CD4-positive, CD25-positive, alpha-beta regulatory T cell (primary cell): ENCODE measurements around the gene CCDC93. TPM values are rescaled to one million over a fixed set of nuclear protein-coding genes. Genes with fewer than 3 reads are reported as not detected.
"Not testable (repeated sequence)": the region's sequence is repeated elsewhere in the genome, so short reads cannot be mapped to it uniquely, and the experiment has no call there.

Experiments used
- ATAC-seq, 2 donors: fragments of 150-1000 bp; cut with Tn5 transposase; one replicate each; pipeline ENCODE4 v1.10.0; 2021; ENCODE audit warnings: low read depth in 2 of 2, moderate number of reproducible peaks in 2 of 2, moderate library complexity in 1 of 2
- DNase-seq, 3 donors: peaks; one replicate each; pipeline versions ENCODE4 v3.0.0 to v3.0.0-alpha.2; 2012 to 2022; ENCODE audit warnings: mixed read lengths in 1 of 3
- H3K27ac ChIP-seq: one replicate; pipeline ENCODE4 v1.7.0; 2013; ENCODE audit warnings: mild to moderate bottlenecking, low read length; ENCODE audit not compliant: insufficient read depth, poor library complexity, severe bottlenecking
- H3K27me3 ChIP-seq: one replicate; pipeline ENCODE4 v1.7.0; 2013; ENCODE audit warnings: low read length; ENCODE audit not compliant: control insufficient read depth, insufficient read depth
- H3K36me3 ChIP-seq: one replicate; pipeline ENCODE4 v1.7.0; 2013; ENCODE audit warnings: mild to moderate bottlenecking, low read length, moderate library complexity; ENCODE audit not compliant: control insufficient read depth, insufficient read depth
- H3K4me1 ChIP-seq: 2 replicates; pipeline ENCODE4 v1.7.0; 2013; ENCODE audit warnings: mild to moderate bottlenecking, low read length; ENCODE audit not compliant: insufficient read depth, control insufficient read depth, poor library complexity, severe bottlenecking
- H3K4me3 ChIP-seq: one replicate; pipeline ENCODE4 v1.7.0; 2013; ENCODE audit warnings: low read depth, mild to moderate bottlenecking, low read length, moderate library complexity
- H3K9me3 ChIP-seq, 2 experiments: 1 replicate in 1 of 2; 2 replicates in 1 of 2; pipeline ENCODE4 v1.7.0; 2013; ENCODE audit warnings: low read length in 2 of 2, mild to moderate bottlenecking in 1 of 2, moderate library complexity in 1 of 2; ENCODE audit not compliant: control insufficient read depth in 2 of 2
- H3K27ac Mint-ChIP-seq, 3 donors: one replicate each; pipeline ENCODE4 v1.8.0; 2020 to 2022; ENCODE audit warnings: mild to moderate bottlenecking in 3 of 3, mixed read lengths in 3 of 3, moderate library complexity in 2 of 3
- H3K27me3 Mint-ChIP-seq: one replicate; pipeline ENCODE4 v1.8.0; 2022; ENCODE audit warnings: mild to moderate bottlenecking, mixed read lengths
- H3K36me3 Mint-ChIP-seq: one replicate; pipeline ENCODE4 v1.8.0; 2020; ENCODE audit warnings: mixed read lengths
- H3K4me1 Mint-ChIP-seq, 4 donors: one replicate each; pipeline ENCODE4 v1.8.0; 2020 to 2022; ENCODE audit warnings: mixed read lengths in 4 of 4, mild to moderate bottlenecking in 1 of 4
- H3K4me3 Mint-ChIP-seq, 4 donors: one replicate each; pipeline ENCODE4 v1.8.0; 2020 to 2022; ENCODE audit warnings: mild to moderate bottlenecking in 4 of 4, mixed read lengths in 4 of 4, moderate library complexity in 3 of 4
- H3K9me3 Mint-ChIP-seq, 7 donors: one replicate each; pipeline ENCODE4 v1.8.0; 2020 to 2022; ENCODE audit warnings: mixed read lengths in 7 of 7, mild to moderate bottlenecking in 3 of 7, moderate library complexity in 2 of 7
- polyA plus RNA-seq, 4 donors: library from polyadenylated mRNA; unstranded; fragments of 300-500 nt; fragmentation: Illumina TruSeq; gene quantifications; one replicate each; pipeline ENCODE4 v1.2.3, GENCODE V29; 2021
- total RNA-seq: library from RNA; stranded (reverse); gene quantifications from one replicate; pipeline ENCODE4 v1.2.3, GENCODE V29; 2022

Gene CCDC93
- total and polyA plus RNA-seq, 5 donors from 2014 or later, result 4.6 to 58.9 (median 6.3) TPM

DNA sequence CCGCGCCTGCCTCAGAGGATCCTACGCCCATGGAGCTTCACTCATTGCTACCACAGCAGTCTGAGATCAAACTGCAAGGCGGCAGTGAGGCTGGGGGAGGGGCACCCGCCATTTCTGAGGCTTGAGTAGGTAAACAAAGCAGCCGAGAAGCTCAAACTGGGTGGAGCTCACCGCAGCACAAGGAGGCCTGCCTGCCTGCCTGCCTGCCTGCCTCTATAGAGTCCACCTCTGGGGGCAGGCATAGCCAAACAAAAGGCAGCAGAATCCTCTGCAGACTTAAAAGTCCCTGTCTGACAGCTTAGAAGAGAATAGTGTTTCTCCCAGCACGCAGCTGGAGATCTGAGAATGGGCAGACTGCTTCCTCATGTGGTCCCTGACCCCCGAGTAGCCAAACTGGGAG lies 90.4 kb downstream of the CCDC93 start:
- H3K4me1 Mint-ChIP-seq, H3K9me3 Mint-ChIP-seq, H3K4me3 ChIP-seq, H3K27ac ChIP-seq, H3K27me3 ChIP-seq, H3K4me1 ChIP-seq, ATAC-seq, H3K27ac Mint-ChIP-seq, DNase-seq, H3K4me3 Mint-ChIP-seq, H3K9me3 ChIP-seq, H3K27me3 Mint-ChIP-seq: not testable (repeated sequence)
- H3K36me3 Mint-ChIP-seq, result peaks cover 74% of the 10 kb centered on the region
- peaks cover 51% of the 10 kb centered on the region for H3K36me3 ChIP-seq

DNA sequence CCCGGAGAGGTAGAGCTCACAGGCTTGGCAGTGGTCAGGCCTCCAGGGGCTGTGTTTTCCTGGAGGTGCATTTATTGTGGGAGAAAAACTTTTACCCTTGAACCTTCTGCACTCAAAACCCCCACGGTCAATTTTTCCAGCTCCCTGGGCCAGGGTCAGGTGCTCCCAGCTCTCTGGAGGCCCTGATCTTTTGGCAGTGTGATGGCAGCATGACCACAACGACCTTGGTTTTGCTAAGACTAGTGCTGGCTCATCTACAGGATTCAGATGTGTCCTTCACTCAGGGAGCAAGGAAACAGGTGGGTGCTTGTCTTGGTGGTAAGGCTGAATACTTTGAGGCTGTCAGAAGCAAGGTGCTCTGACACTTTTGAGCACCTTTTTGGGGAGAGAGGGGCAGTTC lies 92.3 kb downstream of the CCDC93 start:
- DNase-seq (no peak), ATAC-seq (no peak)
- Mint-ChIP-seq H3K36me3 (peaks cover 79% of the 10 kb centered on the region), H3K4me3 (no peak overlapping the region), H3K4me1 (peaks cover 0 to 4% (median under 1%) of the 10 kb centered on the region in 4 donors), H3K27ac (no peak overlapping the region), H3K9me3 (peaks cover 0 to 3% (median 0%) of the 10 kb centered on the region in 7 donors), H3K27me3 (no peaks in the 10 kb centered on the region)
- Histone ChIP-seq H3K27ac (no peak overlapping the region), H3K4me3 (no peak overlapping the region), H3K4me1 (no peaks in the 10 kb centered on the region), H3K27me3 (no peaks in the 10 kb centered on the region), H3K9me3 (no peaks in the 10 kb centered on the region), H3K36me3 (peaks cover 71% of the 10 kb centered on the region)

DNA sequence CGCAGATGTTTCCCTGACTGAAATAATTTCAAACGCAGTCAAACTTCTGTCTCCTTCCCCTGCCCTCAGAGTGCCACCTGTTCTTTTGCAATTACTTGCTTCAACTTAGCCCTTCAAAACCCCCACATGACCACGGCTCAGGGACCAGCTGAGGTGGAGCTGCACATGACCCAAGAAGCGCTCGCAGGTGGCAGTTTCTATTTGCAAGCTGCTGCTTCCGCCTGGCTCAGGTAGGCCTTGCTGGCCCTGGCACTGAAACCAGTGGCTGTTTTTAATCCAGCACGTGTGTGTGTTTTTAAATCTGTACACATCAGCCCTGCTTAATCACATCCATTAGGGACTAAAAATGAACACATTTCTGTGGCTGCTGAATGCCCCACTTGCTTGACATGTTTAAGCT lies 95.3 kb downstream of the CCDC93 start:
- Histone ChIP-seq H3K27ac (no peak overlapping the region), H3K4me3 (no peak overlapping the region), H3K9me3 (no peaks in the 10 kb centered on the region), H3K36me3 (peaks cover 72% of the 10 kb centered on the region), H3K4me1 (no peaks in the 10 kb centered on the region), H3K27me3 (no peaks in the 10 kb centered on the region)
- Mint-ChIP-seq H3K27ac (no peak overlapping the region), H3K4me3 (no peak overlapping the region), H3K36me3 (peaks cover 81% of the 10 kb centered on the region), H3K4me1 (peaks cover 0 to 4% (median under 1%) of the 10 kb centered on the region in 4 donors), H3K9me3 (peaks cover 0 to 7% (median 3%) of the 10 kb centered on the region in 7 donors), H3K27me3 (no peaks in the 10 kb centered on the region)
- DNase-seq (no peak), ATAC-seq (no peak)

DNA sequence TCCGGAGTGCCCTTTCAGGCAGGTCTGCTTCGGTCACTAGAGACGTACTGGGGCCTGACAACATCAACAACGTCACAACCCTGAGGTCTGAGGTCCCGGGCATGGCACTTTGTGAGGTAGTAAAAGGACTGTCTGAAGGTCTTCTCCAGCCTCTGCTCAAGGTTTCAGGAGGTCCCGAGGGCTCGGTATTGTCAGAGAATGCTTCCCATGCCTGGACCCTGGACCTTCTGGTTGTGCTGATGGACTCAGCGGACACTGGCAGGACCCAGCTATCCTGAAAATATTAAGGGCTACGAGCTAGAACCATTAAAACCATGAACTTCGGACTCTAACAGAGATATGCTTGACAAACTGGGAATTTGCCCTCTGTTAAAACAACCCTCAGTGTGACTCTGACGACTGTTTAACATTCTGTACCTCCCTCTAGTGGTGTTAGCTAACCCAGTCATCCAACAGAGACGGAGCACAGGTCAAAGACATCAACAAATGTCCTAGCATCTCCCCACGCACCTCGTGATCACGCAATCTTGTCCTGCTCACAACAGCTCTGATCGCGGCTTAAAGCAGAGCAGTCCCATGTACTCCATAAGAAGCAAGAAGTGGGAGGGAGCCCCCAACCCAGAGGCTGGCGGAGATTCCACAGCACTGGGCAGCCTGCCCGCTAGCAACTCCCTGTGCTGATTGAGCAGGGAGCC lies 96.5 kb downstream of the CCDC93 start:
- Histone ChIP-seq H3K36me3 (peaks cover 60% of the 10 kb centered on the region), H3K27ac (no peak overlapping the region), H3K9me3 (peaks cover 0 to 6% of the 10 kb centered on the region in 2 experiments), H3K4me3 (no peak overlapping the region), H3K27me3 (no peaks in the 10 kb centered on the region), H3K4me1 (no peaks in the 10 kb centered on the region)
- ATAC-seq, result no peak
- Mint-ChIP-seq H3K36me3 (peaks cover 79% of the 10 kb centered on the region), H3K4me3 (no peak overlapping the region), H3K27me3 (no peaks in the 10 kb centered on the region), H3K9me3 (peaks cover 0 to 13% (median 2%) of the 10 kb centered on the region in 7 donors), H3K27ac (no peak overlapping the region), H3K4me1 (peaks cover 0 to 4% (median under 1%) of the 10 kb centered on the region in 4 donors)
- DNase-seq, result no peak

DNA sequence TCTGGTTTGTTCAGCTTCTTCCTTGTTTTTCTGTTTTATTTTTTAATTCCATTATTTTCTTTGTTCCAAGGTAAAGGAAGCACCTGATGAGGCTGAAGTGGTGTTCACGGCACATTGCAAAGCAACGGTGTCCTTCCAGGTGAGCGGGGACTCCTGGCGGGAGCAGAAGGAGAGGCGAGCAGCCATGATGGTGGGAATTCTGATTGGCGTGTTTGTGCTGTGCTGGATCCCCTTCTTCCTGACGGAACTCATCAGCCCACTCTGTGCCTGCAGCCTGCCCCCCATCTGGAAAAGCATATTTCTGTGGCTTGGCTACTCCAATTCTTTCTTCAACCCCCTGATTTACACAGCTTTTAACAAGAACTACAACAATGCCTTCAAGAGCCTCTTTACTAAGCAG lies 110.9 kb downstream of the CCDC93 start:
- Mint-ChIP-seq H3K27ac (no peak overlapping the region), H3K4me3 (no peak overlapping the region), H3K4me1 (peaks cover 0 to 4% (median 0%) of the 10 kb centered on the region in 4 donors), H3K27me3 (no peaks in the 10 kb centered on the region), H3K36me3 (no peaks in the 10 kb centered on the region), H3K9me3 (peaks cover 0 to 36% (median 6%) of the 10 kb centered on the region in 7 donors)
- Histone ChIP-seq H3K27ac (no peak overlapping the region), H3K36me3 (no peaks in the 10 kb centered on the region), H3K9me3 (no peaks in the 10 kb centered on the region), H3K27me3 (no peaks in the 10 kb centered on the region), H3K4me1 (no peaks in the 10 kb centered on the region), H3K4me3 (no peak overlapping the region)
- DNase-seq, result no peak
- no peak for ATAC-seq

DNA sequence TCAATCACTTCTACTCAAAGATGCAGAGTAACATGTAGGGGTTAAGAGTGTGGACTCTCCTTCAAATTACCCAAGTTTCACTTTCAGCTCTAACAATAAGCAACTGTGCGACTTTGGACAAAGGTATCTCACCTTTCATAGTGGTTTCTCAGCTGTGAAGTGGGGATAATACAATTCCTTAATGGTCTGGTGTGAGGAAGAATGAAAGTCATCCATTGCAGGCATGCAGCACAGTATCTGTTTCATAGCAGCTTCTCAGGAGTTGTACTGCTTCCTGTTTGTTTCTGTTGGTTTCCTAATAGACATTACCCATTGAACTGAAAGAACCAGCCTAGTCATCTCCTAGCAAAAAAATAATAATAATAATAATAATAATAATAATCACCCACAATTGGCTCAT lies 125.0 kb downstream of the CCDC93 start:
- ATAC-seq, result no peak
- H3K36me3 Mint-ChIP-seq, result no peaks in the 10 kb centered on the region
- DNase-seq, result no peak
- H3K36me3 ChIP-seq, result no peaks in the 10 kb centered on the region
- H3K27me3 Mint-ChIP-seq, result peaks cover 4% of the 10 kb centered on the region
- H3K27me3 ChIP-seq, result no peaks in the 10 kb centered on the region
- H3K27ac Mint-ChIP-seq, result no peak overlapping the region
- H3K9me3 ChIP-seq, result peaks cover 0 to under 1% of the 10 kb centered on the region in 2 experiments
- no peaks in the 10 kb centered on the region for H3K4me1 Mint-ChIP-seq
- H3K4me3 Mint-ChIP-seq, result no peak overlapping the region
- peaks cover 0 to 11% (median 5%) of the 10 kb centered on the region in 7 donors for H3K9me3 Mint-ChIP-seq
- H3K27ac ChIP-seq, result no peak overlapping the region
- no peaks in the 10 kb centered on the region for H3K4me1 ChIP-seq
- H3K4me3 ChIP-seq, result no peak overlapping the region

DNA sequence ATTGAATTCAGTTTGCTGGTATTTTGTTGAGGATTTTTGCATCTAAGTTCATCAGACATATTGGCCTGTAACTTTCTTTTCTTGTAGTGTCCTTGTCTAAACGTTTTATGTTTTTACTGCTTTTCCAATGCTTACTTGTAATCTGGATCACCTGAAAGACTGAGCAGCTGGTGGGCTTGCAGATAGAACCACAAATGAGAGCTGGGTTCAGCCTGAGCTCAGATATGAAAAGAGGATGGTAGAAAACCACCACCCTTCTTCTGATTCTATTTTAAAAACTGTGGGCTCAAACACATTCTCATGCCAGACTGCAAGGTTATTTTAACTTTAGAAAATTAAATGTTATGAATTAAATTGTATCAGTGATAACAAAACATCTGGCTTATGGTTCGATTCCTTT lies 128.6 kb downstream of the CCDC93 start:
- no peak overlapping the region for H3K4me3 Mint-ChIP-seq
- no peak overlapping the region for H3K4me3 ChIP-seq
- H3K9me3 ChIP-seq, result peaks cover 0 to 4% of the 10 kb centered on the region in 2 experiments
- H3K36me3 Mint-ChIP-seq, result no peaks in the 10 kb centered on the region
- ATAC-seq, result no peak
- H3K4me1 Mint-ChIP-seq, result no peaks in the 10 kb centered on the region
- H3K27ac ChIP-seq, result no peak overlapping the region
- no peaks in the 10 kb centered on the region for H3K4me1 ChIP-seq
- H3K27me3 Mint-ChIP-seq, result peaks cover 7% of the 10 kb centered on the region
- H3K9me3 Mint-ChIP-seq, result peaks cover 0 to 16% (median 7%) of the 10 kb centered on the region in 7 donors
- H3K27me3 ChIP-seq, result no peaks in the 10 kb centered on the region
- H3K36me3 ChIP-seq, result no peaks in the 10 kb centered on the region
- H3K27ac Mint-ChIP-seq, result no peak overlapping the region
- no peak for DNase-seq

DNA sequence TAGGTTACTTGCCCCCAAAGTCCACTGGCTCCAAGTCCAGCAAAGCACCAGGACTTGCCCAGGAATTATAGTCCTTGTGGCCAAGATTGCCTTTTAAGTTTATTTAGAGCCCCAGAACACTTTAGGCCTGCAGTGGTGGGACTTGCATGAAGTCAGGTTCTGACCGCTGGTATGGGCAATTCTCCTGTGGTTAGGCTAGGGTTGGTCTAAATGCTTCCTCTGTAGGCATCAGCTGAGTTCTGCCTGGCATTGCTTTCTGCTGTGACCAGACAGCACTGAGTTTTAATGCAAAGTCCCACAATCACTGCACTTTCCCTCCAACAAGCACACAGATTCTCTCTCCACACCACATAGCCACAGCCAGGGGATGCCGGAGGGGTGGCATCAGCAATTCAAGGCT lies 134.9 kb downstream of the CCDC93 start:
- H3K4me3 ChIP-seq, result no peak overlapping the region
- H3K27ac ChIP-seq, result no peak overlapping the region
- peaks cover 3% of the 10 kb centered on the region for H3K27me3 ChIP-seq
- H3K4me3 Mint-ChIP-seq, result no peak overlapping the region
- H3K27me3 Mint-ChIP-seq, result peaks cover 25% of the 10 kb centered on the region
- H3K36me3 ChIP-seq, result no peaks in the 10 kb centered on the region
- H3K9me3 ChIP-seq, result peaks cover 0 to 4% of the 10 kb centered on the region in 2 experiments
- peaks cover 0 to 17% (median 7%) of the 10 kb centered on the region in 7 donors for H3K9me3 Mint-ChIP-seq
- no peaks in the 10 kb centered on the region for H3K4me1 Mint-ChIP-seq
- H3K4me1 ChIP-seq, result no peaks in the 10 kb centered on the region
- H3K36me3 Mint-ChIP-seq, result no peaks in the 10 kb centered on the region
- ATAC-seq (no peak), DNase-seq (no peak)
- no peak overlapping the region for H3K27ac Mint-ChIP-seq
